HAP-1 (cell line): Measurements from ENCODE around the gene NTRK2.

Experiments used
- DNase-seq, 2 experiments: peaks; one replicate each; pipeline ENCODE4 v3.0.0-alpha.2; 2016 to 2020; ENCODE audit warnings: low spot score in 2 of 2
- H3K27me3 ChIP-seq: fragments of 250-450 bp; sonication (Bioruptor Pico); 2 replicates; pipeline ENCODE4 v1.5.1; 2020; ENCODE audit warnings: low read depth, mild to moderate bottlenecking, moderate library complexity
- H3K36me3 ChIP-seq: fragments of 250-450 bp; sonication (Bioruptor Pico); replicated peaks from 2 replicates; pipeline ENCODE4 v1.5.1; 2020; ENCODE audit warnings: mild to moderate bottlenecking
- H3K4me1 ChIP-seq: fragments of 250-450 bp; sonication (Bioruptor Pico); 2 replicates; pipeline ENCODE4 v1.5.1; 2020; ENCODE audit warnings: mild to moderate bottlenecking
- H3K4me3 ChIP-seq: fragments of 250-450 bp; sonication (Bioruptor Pico); 2 replicates; pipeline ENCODE4 v1.5.1; 2020; ENCODE audit warnings: mild to moderate bottlenecking, moderate library complexity
- H3K9me3 ChIP-seq: fragments of 250-450 bp; sonication (Bioruptor Pico); 2 replicates; pipeline ENCODE4 v1.5.1; 2020; ENCODE audit warnings: mild to moderate bottlenecking, moderate library complexity
- in situ Hi-C: fragments of 300-500 bp; cut with MboI; formaldehyde crosslinking; loops from 3 replicates; pipeline ENCODE4 v1.14.3; 2020; ENCODE audit warnings: low sequenced_read_pairs, inconsistent platforms, mixed read lengths

NTRK2 gene

DNA sequence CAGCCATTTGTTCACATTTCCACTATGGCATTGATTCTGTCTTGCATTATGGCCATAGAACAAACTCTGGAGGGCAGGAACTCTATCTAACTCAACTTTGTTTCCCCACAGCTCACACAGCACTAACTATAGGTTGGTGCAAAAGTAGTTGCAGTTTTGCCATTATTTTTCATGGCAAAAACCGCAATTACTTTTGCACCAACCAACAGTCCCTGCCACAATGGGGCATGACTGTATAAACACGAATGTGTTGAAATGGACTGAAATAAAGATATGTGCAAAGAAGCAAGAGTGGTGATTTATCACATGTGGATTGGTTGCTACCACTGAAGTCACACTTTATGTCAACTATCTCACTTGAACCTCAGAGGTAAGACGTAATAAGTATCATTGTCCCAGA lies 338.7 kb downstream of the NTRK2 start:
- no peak for DNase-seq
- H3K9me3 ChIP-seq, result no peaks in the 10 kb centered on the region
- in situ Hi-C loops, result no loop called here

DNA sequence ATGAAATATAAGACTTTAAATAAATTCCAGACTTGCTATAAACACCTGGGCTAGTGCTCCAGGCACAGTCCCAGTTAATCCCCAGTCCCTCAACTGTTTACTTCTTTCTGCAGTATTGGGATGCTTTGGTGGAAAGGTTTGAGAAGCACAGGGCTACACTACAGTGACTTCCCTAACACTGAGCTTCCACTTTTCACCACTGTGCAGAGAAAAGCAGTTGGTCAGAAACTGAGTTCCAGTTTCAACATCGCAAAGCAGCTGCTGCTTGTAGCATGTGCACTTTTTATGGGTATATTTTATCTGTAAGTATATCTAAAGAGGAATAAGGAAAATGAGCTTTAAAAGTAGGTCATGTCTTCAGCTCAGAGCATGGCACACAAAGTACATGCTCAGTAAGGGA lies 339.7 kb downstream of the NTRK2 start:
- H3K36me3 ChIP-seq, result no peaks in the 10 kb centered on the region
- no peak overlapping the region for H3K4me3 ChIP-seq
- no peaks in the 10 kb centered on the region for H3K27me3 ChIP-seq
- no peak for DNase-seq
- no peaks in the 10 kb centered on the region for H3K9me3 ChIP-seq
- H3K4me1 ChIP-seq, result no peaks in the 10 kb centered on the region
- in situ Hi-C loops, result no loop called here

More for the DNA sequence above, 338.7 kb downstream of the NTRK2 start:
- Histone ChIP-seq H3K36me3 (no peaks in the 10 kb centered on the region), H3K4me3 (no peak overlapping the region), H3K27me3 (no peaks in the 10 kb centered on the region), H3K4me1 (no peaks in the 10 kb centered on the region)

DNA sequence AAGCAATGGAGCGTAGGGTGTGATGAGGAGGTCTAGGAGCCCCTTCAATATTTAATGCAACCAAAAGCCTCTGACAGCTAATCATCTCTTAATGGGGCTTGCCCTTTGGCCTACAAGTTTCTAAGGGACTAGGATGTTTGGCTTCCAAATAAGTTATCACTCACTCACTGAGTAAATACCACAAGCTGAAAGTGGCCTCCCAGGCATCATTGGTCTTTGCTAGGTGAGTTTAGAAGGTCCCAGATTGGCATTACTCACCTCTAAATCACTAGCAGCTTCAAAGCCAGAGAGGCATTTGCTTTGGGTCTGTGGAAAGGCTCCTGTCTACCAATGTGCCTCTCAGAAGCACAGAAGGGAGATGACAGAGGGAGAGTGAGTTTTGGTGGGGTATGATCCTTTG lies 344.2 kb downstream of the NTRK2 start:
- Histone ChIP-seq H3K27me3 (no peaks in the 10 kb centered on the region), H3K4me3 (no peak overlapping the region), H3K4me1 (no peaks in the 10 kb centered on the region), H3K36me3 (no peaks in the 10 kb centered on the region), H3K9me3 (no peaks in the 10 kb centered on the region)
- DNase-seq, result no peak
- in situ Hi-C loops, result no loop called here

- no peaks in the 10 kb centered on the region for H3K36me3 ChIP-seq
- no peaks in the 10 kb centered on the region for H3K27me3 ChIP-seq
- in situ Hi-C loops, result no loop called here
- H3K4me3 ChIP-seq, result no peak overlapping the region
- H3K4me1 ChIP-seq, result no peaks in the 10 kb centered on the region
- no peaks in the 10 kb centered on the region for H3K9me3 ChIP-seq
- no peak for DNase-seq
Measured at GRCh38 chr9:85014292-85014691, 344.8 kb downstream of the NTRK2 start.

DNA sequence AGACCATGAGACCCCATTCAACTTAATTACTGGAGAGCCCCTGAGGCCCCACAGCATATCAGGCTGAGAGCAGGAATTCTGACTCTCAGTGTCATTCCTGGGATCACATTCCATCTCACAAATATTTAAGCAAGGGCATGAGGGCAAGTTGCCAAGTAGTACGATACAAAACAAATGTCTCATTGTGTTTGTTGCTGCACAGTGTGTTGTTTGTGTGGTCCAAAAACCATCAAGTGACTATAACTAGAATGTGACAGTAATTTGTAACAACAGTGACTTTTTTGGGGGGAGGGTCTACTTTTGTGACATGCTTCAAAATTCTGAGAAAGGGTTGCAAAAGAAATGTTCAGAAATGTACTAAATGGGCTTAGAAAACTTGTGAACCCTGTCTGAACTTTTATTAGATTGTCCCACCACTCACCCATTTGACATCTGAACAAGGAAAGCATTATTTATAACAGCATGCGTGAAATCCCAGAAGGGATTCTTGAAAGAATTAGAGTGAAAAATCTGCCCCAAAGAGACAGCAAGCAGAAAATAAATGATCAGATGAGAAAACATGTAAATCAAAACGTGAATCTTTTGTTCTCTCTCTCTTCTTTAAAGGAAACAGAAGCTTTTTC lies 347.0 kb downstream of the NTRK2 start:
- Histone ChIP-seq H3K27me3 (no peaks in the 10 kb centered on the region), H3K4me1 (no peaks in the 10 kb centered on the region), H3K36me3 (no peaks in the 10 kb centered on the region), H3K9me3 (no peaks in the 10 kb centered on the region), H3K4me3 (no peak overlapping the region)
- in situ Hi-C loops, result no loop called here
- DNase-seq, result no peak

DNA sequence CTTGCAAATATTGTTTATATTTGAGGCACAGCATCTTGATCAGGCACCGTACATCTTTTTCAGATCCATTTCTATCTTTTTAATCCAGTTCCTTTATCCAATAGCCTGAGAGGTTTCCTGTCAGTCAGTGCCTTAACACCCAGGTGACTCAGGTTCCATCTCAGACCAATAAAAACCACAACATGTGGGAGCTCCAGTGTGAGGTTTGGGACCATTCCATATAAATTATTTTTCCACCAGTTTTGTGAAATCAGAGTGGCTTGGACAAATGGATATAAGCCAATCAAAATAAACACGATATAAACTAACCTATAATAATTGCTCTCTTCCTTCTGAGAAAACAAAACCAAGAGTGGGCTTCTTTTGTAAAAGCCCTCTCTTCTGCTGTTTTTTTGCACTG lies 351.3 kb downstream of the NTRK2 start:
- no peaks in the 10 kb centered on the region for H3K4me1 ChIP-seq
- no peaks in the 10 kb centered on the region for H3K36me3 ChIP-seq
- in situ Hi-C loops, result no loop called here
- no peak overlapping the region for H3K4me3 ChIP-seq
- H3K9me3 ChIP-seq, result no peaks in the 10 kb centered on the region
- no peak for DNase-seq
- H3K27me3 ChIP-seq, result no peaks in the 10 kb centered on the region

GRCh38 chr9:85021686-85022085 lies 352.2 kb downstream of the NTRK2 start:
- Histone ChIP-seq H3K9me3 (no peaks in the 10 kb centered on the region), H3K27me3 (no peaks in the 10 kb centered on the region), H3K4me3 (no peak overlapping the region), H3K36me3 (no peaks in the 10 kb centered on the region), H3K4me1 (no peaks in the 10 kb centered on the region)
- no peak for DNase-seq
- in situ Hi-C loops, result no loop called here

GRCh38 chr9:85024374-85024773 lies 354.8 kb downstream of the NTRK2 start:
- no peaks in the 10 kb centered on the region for H3K4me1 ChIP-seq
- DNase-seq, result no peak
- no peaks in the 10 kb centered on the region for H3K36me3 ChIP-seq
- H3K9me3 ChIP-seq, result no peaks in the 10 kb centered on the region
- H3K4me3 ChIP-seq, result no peak overlapping the region
- in situ Hi-C loops, result no loop called here
- H3K27me3 ChIP-seq, result no peaks in the 10 kb centered on the region

DNA sequence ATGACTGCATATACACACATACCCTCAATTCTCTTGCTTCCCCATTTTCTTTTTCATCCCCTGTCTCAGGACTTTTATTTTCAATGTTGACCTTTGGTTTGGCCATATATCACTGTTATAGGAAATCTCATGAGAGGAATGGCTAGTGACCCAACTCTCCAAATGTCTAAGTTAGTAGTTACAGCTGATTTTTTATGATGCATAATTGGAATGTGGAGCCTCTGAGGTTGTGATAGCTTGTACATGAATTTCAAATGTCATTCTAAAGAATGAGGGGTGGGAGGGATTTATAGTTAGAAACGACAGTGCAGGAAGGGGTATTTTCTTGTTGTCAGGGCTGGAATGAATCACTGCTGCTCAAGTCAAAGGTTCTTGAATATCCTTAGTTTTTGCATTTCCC lies 356.1 kb downstream of the NTRK2 start:
- Histone ChIP-seq H3K36me3 (no peaks in the 10 kb centered on the region), H3K27me3 (no peaks in the 10 kb centered on the region), H3K9me3 (no peaks in the 10 kb centered on the region), H3K4me3 (no peak overlapping the region), H3K4me1 (no peaks in the 10 kb centered on the region)
- DNase-seq, result no peak
- in situ Hi-C loops, result no loop called here

GRCh38 chr9:85027870-85028269 lies 358.3 kb downstream of the NTRK2 start:
- H3K27me3 ChIP-seq, result no peaks in the 10 kb centered on the region
- in situ Hi-C loops, result no loop called here
- no peak for DNase-seq
- no peaks in the 10 kb centered on the region for H3K36me3 ChIP-seq
- no peaks in the 10 kb centered on the region for H3K9me3 ChIP-seq
- no peak overlapping the region for H3K4me3 ChIP-seq
- H3K4me1 ChIP-seq, result no peaks in the 10 kb centered on the region

DNA sequence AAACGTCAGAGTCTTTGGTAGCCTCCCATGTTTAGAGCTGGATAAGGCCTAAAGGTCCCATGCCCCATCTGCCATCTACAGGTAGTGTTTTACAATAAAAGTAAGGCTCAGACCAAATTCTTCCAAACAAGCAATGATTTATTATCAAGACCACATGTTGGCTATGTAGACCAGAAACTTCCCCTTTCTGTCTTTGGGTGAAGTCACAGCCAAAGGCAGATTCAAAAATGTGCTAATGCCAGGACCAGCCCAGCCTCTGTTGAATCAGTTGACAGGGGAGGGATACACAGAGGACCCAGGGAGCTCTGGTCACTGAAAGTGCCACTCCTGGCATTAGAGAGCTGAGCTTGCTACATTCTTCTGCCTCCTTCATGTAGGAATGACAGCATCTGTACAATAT lies 360.8 kb downstream of the NTRK2 start:
- Histone ChIP-seq H3K36me3 (no peaks in the 10 kb centered on the region), H3K4me1 (no peaks in the 10 kb centered on the region), H3K4me3 (no peak overlapping the region), H3K27me3 (no peaks in the 10 kb centered on the region), H3K9me3 (no peaks in the 10 kb centered on the region)
- in situ Hi-C loops, result no loop called here
- no peak for DNase-seq

- H3K4me1 ChIP-seq, result no peaks in the 10 kb centered on the region
- no peak overlapping the region for H3K4me3 ChIP-seq
- H3K9me3 ChIP-seq, result no peaks in the 10 kb centered on the region
- DNase-seq, result no peak
- no peaks in the 10 kb centered on the region for H3K36me3 ChIP-seq
- H3K27me3 ChIP-seq, result no peaks in the 10 kb centered on the region
- in situ Hi-C loops, result no loop called here
Measured at GRCh38 chr9:85036496-85036895, 367.0 kb downstream of the NTRK2 start.

- DNase-seq, result no peak
- Histone ChIP-seq H3K4me1 (no peaks in the 10 kb centered on the region), H3K36me3 (no peaks in the 10 kb centered on the region), H3K9me3 (no peaks in the 10 kb centered on the region), H3K27me3 (no peaks in the 10 kb centered on the region), H3K4me3 (no peak overlapping the region)
- in situ Hi-C loops, result no loop called here
Measured at GRCh38 chr9:85038061-85038460, 368.5 kb downstream of the NTRK2 start.

GRCh38 chr9:85038824-85039608 lies 369.5 kb downstream of the NTRK2 start:
- DNase-seq, result no peak
- H3K9me3 ChIP-seq, result no peaks in the 10 kb centered on the region
- H3K27me3 ChIP-seq, result no peaks in the 10 kb centered on the region
- H3K4me1 ChIP-seq, result no peaks in the 10 kb centered on the region
- H3K4me3 ChIP-seq, result no peak overlapping the region
- in situ Hi-C loops, result no loop called here
- no peaks in the 10 kb centered on the region for H3K36me3 ChIP-seq

DNA sequence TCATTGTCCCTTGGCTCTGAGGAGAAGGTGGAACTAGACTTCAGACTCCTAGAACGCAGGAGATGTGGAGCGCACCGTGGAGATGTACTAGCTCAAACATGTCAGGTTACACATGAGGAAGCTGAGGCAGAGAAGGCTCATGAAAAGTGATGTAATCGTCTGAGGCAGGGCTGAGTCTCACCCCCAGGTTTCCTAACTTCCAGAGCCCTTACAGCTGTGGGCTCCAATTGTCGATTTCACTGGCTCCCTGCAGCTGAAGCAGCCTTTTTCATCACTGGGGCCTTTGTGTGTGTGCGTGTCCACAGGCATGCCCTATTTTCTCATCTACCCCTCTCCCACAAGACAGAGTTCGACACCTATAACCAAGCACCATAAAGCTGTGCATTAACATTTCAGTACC lies 370.6 kb downstream of the NTRK2 start:
- no peak for DNase-seq
- no peaks in the 10 kb centered on the region for H3K9me3 ChIP-seq
- H3K36me3 ChIP-seq, result no peaks in the 10 kb centered on the region
- no peak overlapping the region for H3K4me3 ChIP-seq
- no peaks in the 10 kb centered on the region for H3K4me1 ChIP-seq
- in situ Hi-C loops, result no loop called here
- H3K27me3 ChIP-seq, result no peaks in the 10 kb centered on the region
